ENCODE measurements around the gene KIZ.

Gene KIZ

DNA sequence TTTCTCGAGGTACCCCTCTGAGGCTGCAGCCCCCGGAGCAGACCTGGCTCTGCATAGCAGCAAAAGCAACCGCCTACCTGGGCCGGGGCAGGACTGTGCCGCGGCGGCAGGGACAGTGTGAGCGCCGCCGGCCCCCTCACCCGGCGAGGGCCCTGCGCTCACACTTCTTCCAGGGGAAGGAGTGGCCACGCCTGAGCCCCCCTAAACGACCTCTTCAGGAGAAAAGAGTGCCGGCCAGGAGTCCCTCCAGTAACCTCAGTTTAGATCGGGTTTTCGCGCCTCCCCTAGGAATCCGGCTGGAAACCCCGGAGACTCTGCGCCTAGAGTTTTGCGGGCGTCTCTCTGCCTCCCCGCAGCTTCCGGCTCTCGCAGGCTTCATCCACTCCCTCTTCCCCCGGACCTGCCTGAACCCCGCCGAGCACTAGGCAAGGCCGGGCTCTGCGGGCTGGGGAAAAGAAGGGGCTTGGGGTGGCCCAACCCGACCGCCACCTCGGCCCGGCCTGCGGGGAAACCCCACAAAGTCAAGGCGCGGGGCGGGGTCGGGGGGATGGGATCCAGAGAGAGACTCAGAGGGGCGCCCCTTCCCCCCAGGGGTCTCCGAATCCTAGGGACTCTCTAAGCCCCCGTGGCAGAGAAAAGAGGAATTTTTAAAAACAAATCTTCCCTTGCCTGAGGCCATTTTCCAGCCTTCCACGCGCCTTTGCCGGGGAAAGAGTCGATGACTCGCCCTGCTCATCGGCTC, 20.3 kb upstream of the KIZ start:
- no peak overlapping the region for H3K27ac ChIP-seq (ENCODE audit: low read length)
- DNase-seq (no peak), ATAC-seq (ENCODE audit: insufficient read depth, low read depth) (no peak)
- H4K20me1 ChIP-seq (ENCODE audit: insufficient read depth, low read length), result no peaks in the 10 kb centered on the region
- no peaks in the 10 kb centered on the region for H3K36me3 ChIP-seq (ENCODE audit: insufficient read depth, low read length)
- TF ChIP-seq EZH2 (IDR thresholded peaks at IDR 0.05; ENCODE audit: borderline replicate concordance, low read depth, low read length, severe bottlenecking), result no peak
- TF ChIP-seq, protein P1, sequence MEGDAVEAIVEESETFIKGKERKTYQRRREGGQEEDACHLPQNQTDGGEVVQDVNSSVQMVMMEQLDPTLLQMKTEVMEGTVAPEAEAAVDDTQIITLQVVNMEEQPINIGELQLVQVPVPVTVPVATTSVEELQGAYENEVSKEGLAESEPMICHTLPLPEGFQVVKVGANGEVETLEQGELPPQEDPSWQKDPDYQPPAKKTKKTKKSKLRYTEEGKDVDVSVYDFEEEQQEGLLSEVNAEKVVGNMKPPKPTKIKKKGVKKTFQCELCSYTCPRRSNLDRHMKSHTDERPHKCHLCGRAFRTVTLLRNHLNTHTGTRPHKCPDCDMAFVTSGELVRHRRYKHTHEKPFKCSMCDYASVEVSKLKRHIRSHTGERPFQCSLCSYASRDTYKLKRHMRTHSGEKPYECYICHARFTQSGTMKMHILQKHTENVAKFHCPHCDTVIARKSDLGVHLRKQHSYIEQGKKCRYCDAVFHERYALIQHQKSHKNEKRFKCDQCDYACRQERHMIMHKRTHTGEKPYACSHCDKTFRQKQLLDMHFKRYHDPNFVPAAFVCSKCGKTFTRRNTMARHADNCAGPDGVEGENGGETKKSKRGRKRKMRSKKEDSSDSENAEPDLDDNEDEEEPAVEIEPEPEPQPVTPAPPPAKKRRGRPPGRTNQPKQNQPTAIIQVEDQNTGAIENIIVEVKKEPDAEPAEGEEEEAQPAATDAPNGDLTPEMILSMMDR (IDR thresholded peaks at IDR 0.05; ENCODE audit: borderline replicate concordance, extremely low read depth, low read length, poor library complexity, severe bottlenecking), result no peak
- no peak overlapping the region for H2AFZ ChIP-seq (ENCODE audit: low read depth, low read length)
- H3K4me2 ChIP-seq (ENCODE audit: insufficient read depth, low read length), result no peak overlapping the region
- no peaks in the 10 kb centered on the region for H3K4me1 ChIP-seq (ENCODE audit: insufficient read depth, low read length)
- H3K9me3 ChIP-seq (ENCODE audit: insufficient read depth, low read length, severe bottlenecking), result no peaks in the 10 kb centered on the region
- no peak overlapping the region for H3K4me3 ChIP-seq (ENCODE audit: low read depth in 1 of 2, low read length in 2 of 2)
- H3K27me3 ChIP-seq (ENCODE audit: insufficient read depth, low read length, poor library complexity), result peaks cover 4% of the 10 kb centered on the region
- H3K79me2 ChIP-seq (ENCODE audit: insufficient read depth, low read length), result no peaks in the 10 kb centered on the region
- H3K9ac ChIP-seq (ENCODE audit: low read depth, low read length), result no peak overlapping the region

DNA sequence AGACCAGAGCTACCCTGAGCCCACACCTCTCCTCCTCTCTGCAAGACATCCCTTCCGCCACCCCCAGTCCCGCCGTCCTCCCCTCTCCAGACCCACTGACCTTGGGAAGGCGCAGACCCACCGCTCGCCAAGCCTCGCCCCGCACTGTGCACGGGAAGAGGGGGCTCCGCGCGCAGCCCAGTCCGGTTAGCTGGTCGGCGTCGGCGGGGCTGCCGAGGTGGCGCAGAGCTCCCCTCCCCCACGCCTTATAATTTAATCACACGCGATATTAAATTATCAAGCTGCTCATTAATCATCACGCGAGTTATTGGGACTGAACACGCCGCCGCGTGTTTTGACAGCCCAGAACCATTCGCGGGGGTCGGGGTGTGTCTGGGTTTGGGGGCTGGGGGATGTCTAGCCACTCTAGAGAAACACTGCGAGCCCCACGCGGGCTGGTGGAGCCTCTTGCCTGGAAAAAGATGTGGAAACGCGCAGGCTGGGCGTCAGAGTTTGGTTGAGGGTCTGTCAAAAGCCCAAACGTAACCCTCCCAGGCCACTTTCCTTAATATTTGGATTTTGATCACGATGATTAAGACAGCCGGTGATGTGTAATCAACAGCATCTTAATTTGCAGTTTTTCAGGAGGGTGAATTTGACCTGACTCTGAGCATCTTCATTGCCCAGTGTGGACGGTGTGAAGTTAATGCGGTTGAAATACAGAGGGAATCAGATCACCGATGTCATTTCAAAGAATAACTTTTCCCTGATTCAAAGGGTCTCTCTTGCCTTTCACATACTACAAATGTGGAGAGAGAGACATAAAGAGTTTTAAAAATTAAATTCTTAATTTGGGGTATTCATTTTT, 19.5 kb upstream of the KIZ start, which contains the start of gene LINC00237:
LINC00237 (minus strand) TSS at position 188 of the 847 bp plus-strand sequence.
- Histone ChIP-seq H3K27me3 (ENCODE audit: insufficient read depth, low read length, poor library complexity) (peaks cover 4% of the 10 kb centered on the region), H3K4me1 (ENCODE audit: insufficient read depth, low read length) (no peaks in the 10 kb centered on the region), H4K20me1 (ENCODE audit: insufficient read depth, low read length) (no peaks in the 10 kb centered on the region), H3K27ac (ENCODE audit: low read length) (no peak within 1 kb of the TSS), H2AFZ (ENCODE audit: low read depth, low read length) (no peak within 1 kb of the TSS), H3K4me3 (ENCODE audit: low read depth in 1 of 2, low read length in 2 of 2) (no peak within 1 kb of the TSS), H3K9ac (ENCODE audit: low read depth, low read length) (no peak within 1 kb of the TSS), H3K4me2 (ENCODE audit: insufficient read depth, low read length) (no peak within 1 kb of the TSS), H3K36me3 (ENCODE audit: insufficient read depth, low read length) (no peaks in the 10 kb centered on the region), H3K9me3 (ENCODE audit: insufficient read depth, low read length, severe bottlenecking) (no peaks in the 10 kb centered on the region), H3K79me2 (ENCODE audit: insufficient read depth, low read length) (no peaks in the 10 kb centered on the region)
- DNase-seq, result no peak
- TF ChIP-seq, protein P1 (IDR thresholded peaks at IDR 0.05; ENCODE audit: borderline replicate concordance, extremely low read depth, low read length, poor library complexity, severe bottlenecking), result no peak
- TF ChIP-seq EZH2 (IDR thresholded peaks at IDR 0.05; ENCODE audit: borderline replicate concordance, low read depth, low read length, severe bottlenecking), result no peak
- no peak for ATAC-seq (ENCODE audit: insufficient read depth, low read depth)

DNA sequence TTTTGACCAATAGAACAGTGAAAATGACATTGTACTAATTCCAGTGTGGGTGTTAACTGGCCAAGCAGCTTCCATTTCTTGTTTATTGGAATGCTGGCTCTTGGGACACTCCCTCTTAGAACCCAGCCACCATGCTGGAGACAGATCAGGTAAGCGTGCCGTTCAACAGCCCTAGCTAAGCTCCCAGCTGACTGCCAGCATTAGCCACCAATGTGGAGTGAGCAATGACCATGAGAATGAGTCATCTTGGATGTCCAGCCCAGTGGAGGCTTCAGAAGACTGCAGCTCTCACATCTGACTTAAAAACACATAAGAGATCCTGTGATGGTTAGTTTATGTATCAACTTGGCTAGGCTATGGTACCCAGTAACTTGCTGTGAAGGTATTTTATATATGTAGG, 16.7 kb upstream of the KIZ start:
- H3K27me3 ChIP-seq (ENCODE audit: insufficient read depth, low read length, poor library complexity), result peaks cover 4% of the 10 kb centered on the region
- DNase-seq (no peak), ATAC-seq (ENCODE audit: insufficient read depth, low read depth) (no peak)
- H2AFZ ChIP-seq (ENCODE audit: low read depth, low read length), result no peak overlapping the region
- H3K4me1 ChIP-seq (ENCODE audit: insufficient read depth, low read length), result no peaks in the 10 kb centered on the region
- no peaks in the 10 kb centered on the region for H4K20me1 ChIP-seq (ENCODE audit: insufficient read depth, low read length)
- H3K79me2 ChIP-seq (ENCODE audit: insufficient read depth, low read length), result no peaks in the 10 kb centered on the region
- no peak overlapping the region for H3K27ac ChIP-seq (ENCODE audit: low read length)
- no peaks in the 10 kb centered on the region for H3K9me3 ChIP-seq (ENCODE audit: insufficient read depth, low read length, severe bottlenecking)
- TF ChIP-seq, protein P1 (IDR thresholded peaks at IDR 0.05; ENCODE audit: borderline replicate concordance, extremely low read depth, low read length, poor library complexity, severe bottlenecking), result no peak
- no peak for TF ChIP-seq EZH2 (IDR thresholded peaks at IDR 0.05; ENCODE audit: borderline replicate concordance, low read depth, low read length, severe bottlenecking)
- H3K36me3 ChIP-seq (ENCODE audit: insufficient read depth, low read length), result no peaks in the 10 kb centered on the region
- H3K9ac ChIP-seq (ENCODE audit: low read depth, low read length), result no peak overlapping the region
- H3K4me3 ChIP-seq (ENCODE audit: low read depth in 1 of 2, low read length in 2 of 2), result no peak overlapping the region
- no peak overlapping the region for H3K4me2 ChIP-seq (ENCODE audit: insufficient read depth, low read length)

All from DND-41 (cell line).